Nephron (organoid): ENCODE measurements around the gene ADCK1.

Experiments
- H3K27ac Mint-ChIP-seq, 3 experiments: 2 replicates each; pipeline ENCODE4 v1.8.0; 2020; ENCODE audit warnings: mixed read lengths in 3 of 3, mild to moderate bottlenecking in 2 of 3, moderate library complexity in 1 of 3
- H3K27me3 Mint-ChIP-seq: 2 replicates; pipeline ENCODE4 v1.8.0; 2021; ENCODE audit warnings: low read depth, mild to moderate bottlenecking, moderate library complexity, mixed read lengths
- H3K36me3 Mint-ChIP-seq: 2 replicates; pipeline ENCODE4 v1.8.0; 2020; ENCODE audit warnings: low read depth, mixed read lengths
- H3K4me1 Mint-ChIP-seq: 2 replicates; pipeline ENCODE4 v1.8.0; 2020; ENCODE audit warnings: mixed read lengths
- H3K4me3 Mint-ChIP-seq, 3 experiments: 2 replicates each; pipeline ENCODE4 v1.8.0; 2020; ENCODE audit warnings: mild to moderate bottlenecking in 3 of 3, mixed read lengths in 3 of 3, moderate library complexity in 2 of 3
- H3K9me3 Mint-ChIP-seq: 2 replicates; pipeline ENCODE4 v1.8.0; 2020; ENCODE audit warnings: mixed read lengths
- CTCF ChIP-seq, 3 experiments: fragments of 200-600 bp; sonication (generic); IDR thresholded peaks; one replicate each; pipeline ENCODE4 v1.5.0; 2021; ENCODE audit warnings: antibody characterized with exemption in 3 of 3; ENCODE audit not compliant: unreplicated experiment in 3 of 3

Gene ADCK1

DNA sequence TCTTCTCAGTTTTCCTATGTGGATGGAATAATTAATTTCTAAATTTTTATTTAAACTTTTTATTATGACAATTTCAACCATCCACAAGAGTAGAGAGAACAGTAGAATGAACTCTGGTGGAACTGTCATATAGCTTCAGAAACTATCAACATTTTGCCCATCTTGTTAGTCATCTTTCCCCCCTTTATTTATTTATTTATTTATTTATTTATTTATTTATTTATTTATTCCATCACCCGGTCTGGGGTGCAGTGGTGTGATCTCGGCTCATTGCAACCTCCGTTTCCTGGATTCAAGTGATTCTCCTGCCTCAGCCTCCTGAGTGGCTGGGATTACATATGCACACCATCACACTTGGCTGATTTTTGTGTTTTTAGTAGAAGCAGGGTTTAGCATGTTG, 23.5 kb downstream of the ADCK1 start:
- Mint-ChIP-seq H3K27me3 (no peaks in the 10 kb centered on the region), H3K27ac (no peak overlapping the region), H3K4me1 (no peaks in the 10 kb centered on the region), H3K36me3 (peaks cover 26% of the 10 kb centered on the region), H3K9me3 (no peaks in the 10 kb centered on the region), H3K4me3 (no peak overlapping the region)
- no peak for TF ChIP-seq CTCF (IDR thresholded peaks at IDR 0.05; ENCODE audit: unreplicated experiment in 3 of 3)

DNA sequence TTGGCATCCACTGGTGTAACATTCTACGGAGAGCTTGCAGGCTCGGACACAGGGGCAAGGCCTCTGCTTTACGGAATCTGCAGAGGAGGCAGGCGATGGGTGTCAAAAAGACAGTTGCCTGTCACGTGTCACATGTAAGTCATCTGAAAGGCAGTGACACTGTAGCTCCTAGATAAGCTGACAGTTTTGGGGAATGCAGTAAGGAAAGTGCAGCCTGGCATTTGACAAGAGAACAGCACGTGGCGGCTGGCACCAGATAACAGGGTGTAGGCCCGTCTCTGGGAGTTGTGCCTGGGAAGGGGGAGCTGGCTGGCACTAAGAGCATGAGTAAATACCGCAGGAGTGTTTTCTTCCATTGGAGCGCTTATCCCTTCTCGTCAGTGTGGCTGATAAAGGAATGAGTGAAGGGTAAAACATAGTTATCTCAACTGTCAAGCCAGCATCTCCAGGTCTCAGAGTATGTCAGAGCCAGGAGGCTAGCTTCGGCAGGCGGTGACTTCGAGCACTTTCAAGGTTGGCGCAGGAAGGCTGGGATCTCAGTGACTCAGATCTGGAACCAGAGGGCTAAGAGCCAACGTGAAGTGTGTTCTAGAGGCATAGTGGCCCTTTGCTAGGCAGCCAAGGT, 26.1 kb downstream of the ADCK1 start:
- H3K9me3 Mint-ChIP-seq = no peaks in the 10 kb centered on the region
- H3K36me3 Mint-ChIP-seq = peaks cover 31% of the 10 kb centered on the region
- H3K27ac Mint-ChIP-seq = no peak overlapping the region
- no peaks in the 10 kb centered on the region for H3K4me1 Mint-ChIP-seq
- H3K4me3 Mint-ChIP-seq = no peak overlapping the region
- no peak for TF ChIP-seq CTCF (IDR thresholded peaks at IDR 0.05; ENCODE audit: unreplicated experiment in 3 of 3)
- H3K27me3 Mint-ChIP-seq = no peaks in the 10 kb centered on the region

GRCh38 chr14:77830692-77831091, 30.8 kb downstream of the ADCK1 start:
- Mint-ChIP-seq H3K27me3 (no peaks in the 10 kb centered on the region), H3K9me3 (no peaks in the 10 kb centered on the region)

DNA sequence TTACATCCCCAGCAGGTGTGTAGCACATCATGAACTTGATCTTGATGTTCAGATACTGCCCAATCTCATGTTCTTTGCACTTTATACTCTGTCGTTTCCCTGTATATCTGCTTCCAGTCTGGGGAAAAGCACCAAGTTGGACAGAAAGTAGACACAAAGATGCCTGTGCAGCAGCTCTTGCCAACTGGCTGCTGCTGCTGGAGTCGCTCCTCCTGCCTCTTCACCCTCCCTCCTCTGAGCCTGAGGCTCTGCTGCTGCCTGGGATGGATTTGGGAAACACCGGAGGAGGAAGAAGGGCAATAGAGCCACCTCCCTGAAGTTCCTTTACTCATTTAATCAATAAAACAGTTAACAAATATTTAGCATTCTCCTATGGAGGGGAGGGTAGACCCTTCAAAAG, 32.4 kb downstream of the ADCK1 start:
- Mint-ChIP-seq H3K4me1 (no peaks in the 10 kb centered on the region), H3K9me3 (no peaks in the 10 kb centered on the region), H3K36me3 (peaks cover 10% of the 10 kb centered on the region), H3K27me3 (no peaks in the 10 kb centered on the region), H3K4me3 (no peak overlapping the region), H3K27ac (no peak overlapping the region)
- TF ChIP-seq CTCF (IDR thresholded peaks at IDR 0.05; ENCODE audit: unreplicated experiment in 3 of 3) = no peak

More at GRCh38 chr14:77830692-77831091, 30.8 kb downstream of the ADCK1 start:
- no peaks in the 10 kb centered on the region for H3K4me1 Mint-ChIP-seq
- peaks cover 10% of the 10 kb centered on the region for H3K36me3 Mint-ChIP-seq
- no peak overlapping the region for H3K27ac Mint-ChIP-seq
- no peak overlapping the region for H3K4me3 Mint-ChIP-seq
- no peak for TF ChIP-seq CTCF (IDR thresholded peaks at IDR 0.05; ENCODE audit: unreplicated experiment in 3 of 3)

GRCh38 chr14:77837926-77838325, 38.0 kb downstream of the ADCK1 start:
- peaks cover 5% of the 10 kb centered on the region for H3K36me3 Mint-ChIP-seq
- no peak overlapping the region for H3K4me3 Mint-ChIP-seq
- no peak for TF ChIP-seq CTCF (IDR thresholded peaks at IDR 0.05; ENCODE audit: unreplicated experiment in 3 of 3)
- H3K4me1 Mint-ChIP-seq = peaks cover 5% of the 10 kb centered on the region
- no peaks in the 10 kb centered on the region for H3K9me3 Mint-ChIP-seq
- H3K27ac Mint-ChIP-seq = no peak overlapping the region
- no peaks in the 10 kb centered on the region for H3K27me3 Mint-ChIP-seq

GRCh38 chr14:77838831-77839511, 39.1 kb downstream of the ADCK1 start:
- Mint-ChIP-seq H3K27ac (peak overlapping the region in 1 of 3 experiments; percentile 16), H3K36me3 (peaks cover 5% of the 10 kb centered on the region), H3K27me3 (no peaks in the 10 kb centered on the region), H3K4me3 (no peak overlapping the region), H3K9me3 (no peaks in the 10 kb centered on the region), H3K4me1 (peaks cover 5% of the 10 kb centered on the region)
- no peak for TF ChIP-seq CTCF (IDR thresholded peaks at IDR 0.05; ENCODE audit: unreplicated experiment in 3 of 3)
